ENCODE results near the gene EML1. TPM values are rescaled to one million over a fixed set of nuclear protein-coding genes. Genes with fewer than 3 reads are reported as not detected.

The EML1 gene
- total RNA-seq, 1 donor from 2014 or later = 34.5 TPM

- Histone ChIP-seq H3K4me1 (no peaks in the 10 kb centered on the region), H3K36me3 (no peaks in the 10 kb centered on the region), H3K27ac (no peak overlapping the region), H3K9me3 (no peaks in the 10 kb centered on the region), H3K4me3 (no peak overlapping the region), H3K27me3 (ENCODE audit: low read depth) (no peaks in the 10 kb centered on the region)
- DNase-seq (no peak), ATAC-seq (no peak)
- TF ChIP-seq, protein P1, sequence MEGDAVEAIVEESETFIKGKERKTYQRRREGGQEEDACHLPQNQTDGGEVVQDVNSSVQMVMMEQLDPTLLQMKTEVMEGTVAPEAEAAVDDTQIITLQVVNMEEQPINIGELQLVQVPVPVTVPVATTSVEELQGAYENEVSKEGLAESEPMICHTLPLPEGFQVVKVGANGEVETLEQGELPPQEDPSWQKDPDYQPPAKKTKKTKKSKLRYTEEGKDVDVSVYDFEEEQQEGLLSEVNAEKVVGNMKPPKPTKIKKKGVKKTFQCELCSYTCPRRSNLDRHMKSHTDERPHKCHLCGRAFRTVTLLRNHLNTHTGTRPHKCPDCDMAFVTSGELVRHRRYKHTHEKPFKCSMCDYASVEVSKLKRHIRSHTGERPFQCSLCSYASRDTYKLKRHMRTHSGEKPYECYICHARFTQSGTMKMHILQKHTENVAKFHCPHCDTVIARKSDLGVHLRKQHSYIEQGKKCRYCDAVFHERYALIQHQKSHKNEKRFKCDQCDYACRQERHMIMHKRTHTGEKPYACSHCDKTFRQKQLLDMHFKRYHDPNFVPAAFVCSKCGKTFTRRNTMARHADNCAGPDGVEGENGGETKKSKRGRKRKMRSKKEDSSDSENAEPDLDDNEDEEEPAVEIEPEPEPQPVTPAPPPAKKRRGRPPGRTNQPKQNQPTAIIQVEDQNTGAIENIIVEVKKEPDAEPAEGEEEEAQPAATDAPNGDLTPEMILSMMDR (IDR thresholded peaks at IDR 0.05) = no peak
- intact Hi-C loops (cut with DNase I) = no loop called here
Measured at GRCh38 chr14:99876406-99876805, 83.2 kb downstream of the EML1 start.

GRCh38 chr14:99878563-99878962, 85.3 kb downstream of the EML1 start:
- TF ChIP-seq, protein P1 (IDR thresholded peaks at IDR 0.05) = no peak
- Histone ChIP-seq H3K36me3 (peaks cover 3% of the 10 kb centered on the region), H3K4me3 (no peak overlapping the region), H3K9me3 (no peaks in the 10 kb centered on the region), H3K27ac (no peak overlapping the region), H3K27me3 (ENCODE audit: low read depth) (no peaks in the 10 kb centered on the region), H3K4me1 (no peaks in the 10 kb centered on the region)
- intact Hi-C loops (cut with DNase I) = no loop called here
- ATAC-seq (no peak), DNase-seq (no peak)

DNA sequence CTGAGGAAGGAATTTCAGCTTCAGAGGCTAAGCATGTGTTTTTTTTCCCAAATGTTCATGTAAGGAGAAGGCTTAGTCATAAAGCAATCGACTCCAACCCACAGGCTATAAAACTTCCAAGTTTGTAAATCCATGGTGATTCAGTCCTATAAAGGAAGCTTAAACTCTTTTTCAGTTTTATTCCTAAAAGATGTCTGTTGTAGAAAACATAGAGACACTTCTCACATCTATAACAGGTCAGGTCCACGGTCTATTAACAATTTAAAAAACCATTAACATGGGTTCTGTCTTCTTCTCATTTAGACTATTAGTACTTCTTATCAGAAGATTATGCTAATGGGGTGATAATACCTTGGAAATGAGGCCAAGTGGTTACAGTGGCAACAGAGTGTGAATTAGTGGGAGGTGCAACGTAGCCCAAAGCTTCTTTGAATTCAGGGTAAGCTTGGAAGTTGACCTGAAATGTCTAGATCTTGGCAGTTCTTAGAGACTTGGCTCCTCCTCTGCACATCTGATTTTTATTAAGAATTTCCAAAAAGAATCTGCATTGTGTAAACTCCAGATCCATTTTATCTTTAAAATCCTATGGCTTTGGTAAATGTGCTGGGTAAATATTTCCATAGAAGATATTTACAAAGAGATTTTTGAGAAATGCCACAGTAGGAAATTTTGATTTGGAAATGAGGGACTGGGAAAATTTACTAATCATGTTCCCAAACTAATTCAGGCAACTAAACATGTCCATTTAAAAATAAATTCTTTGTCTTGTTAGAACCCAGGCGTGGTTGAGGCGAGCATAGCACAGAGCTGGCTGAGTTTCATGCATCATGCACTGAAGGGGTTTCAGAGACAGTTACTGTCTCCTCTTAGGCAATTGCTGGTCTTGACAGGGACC, 86.4 kb downstream of the EML1 start:
- intact Hi-C loops (cut with DNase I) = loop anchor here (10.0 kb wide), 1 partner anchor 145 kb away; no protein-coding TSS in a partner anchor
- no peak for ATAC-seq
- TF ChIP-seq, protein P1 (IDR thresholded peaks at IDR 0.05) = no peak

GRCh38 chr14:99880651-99881420, 87.6 kb downstream of the EML1 start:
- H3K36me3 ChIP-seq = peaks cover 3% of the 10 kb centered on the region
- TF ChIP-seq, protein P1 (IDR thresholded peaks at IDR 0.05) = no peak
- H3K27ac ChIP-seq = no peak overlapping the region
- no peaks in the 10 kb centered on the region for H3K27me3 ChIP-seq (ENCODE audit: low read depth)
- no peaks in the 10 kb centered on the region for H3K9me3 ChIP-seq
- no peak overlapping the region for H3K4me3 ChIP-seq
- intact Hi-C loops (cut with DNase I) = loop anchor here (10.0 kb wide), 1 partner anchor 146 kb away; no protein-coding TSS in a partner anchor
- ATAC-seq (no peak), DNase-seq (no peak)
- H3K4me1 ChIP-seq = no peaks in the 10 kb centered on the region

More for the DNA sequence above, 86.4 kb downstream of the EML1 start:
- Histone ChIP-seq H3K4me3 (no peak overlapping the region), H3K9me3 (no peaks in the 10 kb centered on the region), H3K36me3 (peaks cover 3% of the 10 kb centered on the region), H3K27me3 (ENCODE audit: low read depth) (no peaks in the 10 kb centered on the region), H3K27ac (no peak overlapping the region), H3K4me1 (no peaks in the 10 kb centered on the region)
- DNase-seq = no peak

DNA sequence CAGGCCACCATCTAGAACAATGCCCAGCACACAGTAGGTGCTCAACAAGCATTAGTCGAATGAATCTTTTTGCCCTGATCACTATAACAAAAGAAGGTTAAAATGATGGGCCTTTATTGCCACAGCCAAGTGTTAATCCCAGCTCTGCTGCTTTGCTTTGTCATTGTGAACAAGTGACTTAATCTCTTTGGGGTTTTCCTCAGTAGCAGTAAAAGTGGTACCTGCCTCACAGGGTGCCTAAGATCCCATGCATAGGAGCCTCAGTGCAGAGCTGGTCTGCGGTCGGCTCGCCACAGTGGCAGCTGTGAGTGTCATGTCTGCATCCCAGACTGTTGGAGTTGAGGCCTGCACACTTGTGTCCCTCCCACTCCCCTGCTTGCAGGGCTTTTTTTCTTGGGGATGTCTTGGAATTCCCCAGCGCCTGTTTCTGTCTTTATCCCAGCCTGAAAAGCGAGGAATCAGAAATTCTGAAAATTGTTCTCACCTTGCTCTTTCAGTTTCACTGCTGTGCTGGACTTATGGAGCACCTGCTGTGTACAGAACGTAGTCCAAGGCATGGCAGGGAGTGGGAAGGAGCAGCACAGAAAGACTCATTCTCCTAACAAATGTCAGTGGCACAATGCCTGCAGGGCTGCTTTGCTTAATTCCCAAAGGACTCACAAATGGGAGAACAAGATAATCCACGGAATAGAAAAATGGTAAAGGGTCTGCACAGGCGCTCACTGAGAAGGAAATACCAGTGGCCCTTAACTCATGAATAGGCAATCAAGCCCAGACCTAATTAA, 90.8 kb downstream of the EML1 start:
- Histone ChIP-seq H3K27ac (no peak overlapping the region), H3K27me3 (ENCODE audit: low read depth) (no peaks in the 10 kb centered on the region), H3K4me1 (no peaks in the 10 kb centered on the region), H3K36me3 (peaks cover 3% of the 10 kb centered on the region), H3K4me3 (no peak overlapping the region), H3K9me3 (no peaks in the 10 kb centered on the region)
- ATAC-seq = no peak
- no peak for DNase-seq
- TF ChIP-seq, protein P1 (IDR thresholded peaks at IDR 0.05) = no peak
- intact Hi-C loops (cut with DNase I) = loop anchor here (10.0 kb wide), 1 partner anchor 149 kb away; no protein-coding TSS in a partner anchor
